GM19023 (cell line): ENCODE measurements around the gene WDFY4.

ENCODE experiments used
- ATAC-seq: cut with Tn5 transposase; IDR thresholded peaks from one replicate; pipeline ENCODE4 v1.9.1; 2021; ENCODE audit warnings: mild to moderate bottlenecking, moderate library complexity; ENCODE audit not compliant: unreplicated experiment

Gene WDFY4

GRCh38 chr10:48704156-48704555 lies 19.5 kb downstream of the WDFY4 start:
- no peak for ATAC-seq

GRCh38 chr10:48705401-48705938 lies 20.8 kb downstream of the WDFY4 start:
- ATAC-seq = no peak

GRCh38 chr10:48707472-48707871 lies 22.8 kb downstream of the WDFY4 start:
- ATAC-seq = no peak

GRCh38 chr10:48708144-48708543 lies 23.5 kb downstream of the WDFY4 start:
- no peak for ATAC-seq

- no peak for ATAC-seq
These were observed 26.1 kb downstream of the WDFY4 start for GRCh38 chr10:48710647-48711275.

- ATAC-seq = no peak
These were observed 27.2 kb downstream of the WDFY4 start for GRCh38 chr10:48711830-48712229.

- no peak for ATAC-seq
These were observed 29.4 kb downstream of the WDFY4 start for GRCh38 chr10:48714088-48714487.

GRCh38 chr10:48716416-48716815 lies 31.7 kb downstream of the WDFY4 start:
- no peak for ATAC-seq

- ATAC-seq = no peak
These were observed 35.9 kb downstream of the WDFY4 start for GRCh38 chr10:48720611-48721010.

- no peak for ATAC-seq
These were observed 37.8 kb downstream of the WDFY4 start for GRCh38 chr10:48722153-48723145.

GRCh38 chr10:48724127-48724526 lies 39.5 kb downstream of the WDFY4 start:
- ATAC-seq = no peak

GRCh38 chr10:48725708-48726107 lies 41.0 kb downstream of the WDFY4 start:
- ATAC-seq = no peak

- no peak for ATAC-seq
These were observed 43.2 kb downstream of the WDFY4 start for GRCh38 chr10:48727866-48728265.

GRCh38 chr10:48729222-48729621 lies 44.5 kb downstream of the WDFY4 start:
- ATAC-seq = no peak

GRCh38 chr10:48729941-48730457 lies 45.3 kb downstream of the WDFY4 start:
- ATAC-seq = no peak

GRCh38 chr10:48731141-48731540 lies 46.5 kb downstream of the WDFY4 start:
- no peak for ATAC-seq

GRCh38 chr10:48731654-48732053 lies 47.0 kb downstream of the WDFY4 start:
- no peak for ATAC-seq

GRCh38 chr10:48733329-48733728 lies 48.7 kb downstream of the WDFY4 start:
- no peak for ATAC-seq

GRCh38 chr10:48735836-48736390 lies 51.2 kb downstream of the WDFY4 start:
- ATAC-seq = no peak

GRCh38 chr10:48736596-48736995 lies 51.9 kb downstream of the WDFY4 start:
- no peak for ATAC-seq

- ATAC-seq = no peak
These were observed 53.2 kb downstream of the WDFY4 start for GRCh38 chr10:48737886-48738285.
